Esophagus squamous epithelium (tissue), 4 donors: Measurements from ENCODE around the gene SRC.

ENCODE experiments used
- CTCF ChIP-seq, 6 experiments: fragments of 450-650 bp in 4 of 6; fragments of 200-600 bp in 2 of 6; sonication (generic) in 2 of 6; IDR thresholded peaks; one replicate each; pipeline ENCODE4 v1.5.1; 2016 to 2019; ENCODE audit warnings: antibody characterized with exemption in 6 of 6, mild to moderate bottlenecking in 4 of 6, moderate library complexity in 4 of 6
- POLR2A ChIP-seq, 4 donors: fragments of 450-650 bp; IDR thresholded peaks; one replicate each; pipeline ENCODE4 v1.6.1; 2017; ENCODE audit warnings: antibody characterized with exemption in 4 of 4, mild to moderate bottlenecking in 4 of 4, moderate library complexity in 3 of 4

- TF ChIP-seq CTCF (IDR thresholded peaks at IDR 0.05) (no peak), POLR2A (IDR thresholded peaks at IDR 0.05) (no peak)
Measured at GRCh38 chr20:37431786-37432185, 85.8 kb downstream of the SRC start.
